GM18517 (cell line): Measurements from ENCODE around the gene RCN1.

ENCODE experiments used
- ATAC-seq: cut with Tn5 transposase; IDR thresholded peaks from one replicate; pipeline ENCODE4 v1.9.1; 2021; ENCODE audit warnings: mild to moderate bottlenecking, moderate library complexity; ENCODE audit not compliant: unreplicated experiment

Gene RCN1

GRCh38 chr11:32151027-32151426, 60.2 kb downstream of the RCN1 start:
- no peak for ATAC-seq

- ATAC-seq: no peak
These were observed 61.3 kb downstream of the RCN1 start for GRCh38 chr11:32152216-32152615.

GRCh38 chr11:32152821-32153220, 61.9 kb downstream of the RCN1 start:
- ATAC-seq: no peak

GRCh38 chr11:32153747-32154146, 62.9 kb downstream of the RCN1 start:
- no peak for ATAC-seq

- no peak for ATAC-seq
These were observed 63.4 kb downstream of the RCN1 start for GRCh38 chr11:32154275-32154674.
